H9 (cell line): ENCODE results near the gene SRCAP. TPM values are rescaled to one million over a fixed set of nuclear protein-coding genes. Genes with fewer than 3 reads are reported as not detected.

Source experiments
- DNase-seq: peaks from one replicate; pipeline ENCODE4 v3.0.0-alpha.2; 2017
- H2AFZ ChIP-seq: one replicate; pipeline ENCODE4 v1.6.1; 2013; ENCODE audit warnings: mild to moderate bottlenecking, low read length, control low read depth, moderate library complexity
- H2AK5ac ChIP-seq: 2 replicates; pipeline ENCODE4 v1.6.1; 2013; ENCODE audit warnings: low read length, control low read depth, mixed read lengths; ENCODE audit not compliant: insufficient read length
- H2BK120ac ChIP-seq: one replicate; pipeline ENCODE4 v1.6.1; 2013; ENCODE audit warnings: low read depth, mild to moderate bottlenecking, low read length, control low read depth, inconsistent platforms; ENCODE audit not compliant: poor library complexity, severe bottlenecking
- H2BK12ac ChIP-seq: 2 replicates; pipeline ENCODE4 v1.6.1; 2013; ENCODE audit warnings: low read length, control low read depth, mixed read lengths, low read depth; ENCODE audit not compliant: insufficient read length
- H2BK15ac ChIP-seq: 2 replicates; pipeline ENCODE4 v1.6.1; 2013; ENCODE audit warnings: low read depth, low read length, control low read depth
- H2BK20ac ChIP-seq: one replicate; pipeline ENCODE4 v1.6.1; 2013; ENCODE audit warnings: low read depth, mild to moderate bottlenecking, low read length, control low read depth, inconsistent platforms; ENCODE audit not compliant: poor library complexity, severe bottlenecking
- H2BK5ac ChIP-seq: 2 replicates; pipeline ENCODE4 v1.6.1; 2013; ENCODE audit warnings: low read length, control low read depth, mixed read lengths; ENCODE audit not compliant: insufficient read length
- H3K14ac ChIP-seq: 2 replicates; pipeline ENCODE4 v1.6.1; 2013; ENCODE audit warnings: low read length, control low read depth; ENCODE audit not compliant: insufficient read depth
- H3K18ac ChIP-seq: 2 replicates; pipeline ENCODE4 v1.6.1; 2013; ENCODE audit warnings: low read depth, mild to moderate bottlenecking, mixed read lengths, low read length, control low read depth; ENCODE audit not compliant: insufficient read length
- H3K23ac ChIP-seq: 2 replicates; pipeline ENCODE4 v1.6.1; 2013; ENCODE audit warnings: low read length, control low read depth, mixed read lengths, low read depth; ENCODE audit not compliant: insufficient read length
- H3K23me2 ChIP-seq: 2 replicates; pipeline ENCODE4 v1.6.1; 2013; ENCODE audit warnings: low read depth, mild to moderate bottlenecking, mixed read lengths, low read length, control low read depth; ENCODE audit not compliant: insufficient read length, poor library complexity, severe bottlenecking
- H3K27ac ChIP-seq: 2 replicates; pipeline ENCODE4 v1.5.1; 2013; ENCODE audit warnings: low read length, control low read depth, mixed read lengths, low read depth; ENCODE audit not compliant: insufficient read length
- H3K27me3 ChIP-seq: 2 replicates; pipeline ENCODE4 v1.6.1; 2013; ENCODE audit warnings: low read length, control low read depth, inconsistent platforms; ENCODE audit not compliant: insufficient read depth
- H3K4ac ChIP-seq: 2 replicates; pipeline ENCODE4 v1.6.1; 2013; ENCODE audit warnings: low read depth, mild to moderate bottlenecking, control low read depth, inconsistent platforms, low read length, moderate library complexity
- H3K4me1 ChIP-seq: 2 replicates; pipeline ENCODE4 v1.6.1; 2013; ENCODE audit warnings: low read length, control low read depth, inconsistent platforms; ENCODE audit not compliant: insufficient read depth
- H3K4me2 ChIP-seq: 2 replicates; pipeline ENCODE4 v1.6.1; 2013; ENCODE audit warnings: low read length, control low read depth, mixed read lengths; ENCODE audit not compliant: insufficient read length, insufficient read depth
- H3K56ac ChIP-seq: 2 replicates; pipeline ENCODE4 v1.6.1; 2013; ENCODE audit warnings: low read depth, mild to moderate bottlenecking, mixed read lengths, low read length, control low read depth; ENCODE audit not compliant: insufficient read length
- H3K79me1 ChIP-seq: 2 replicates; pipeline ENCODE4 v1.6.1; 2013; ENCODE audit warnings: low read depth, mild to moderate bottlenecking, moderate library complexity, low read length, control low read depth, inconsistent platforms; ENCODE audit not compliant: insufficient read depth, poor library complexity, severe bottlenecking
- H3K79me2 ChIP-seq: 2 replicates; pipeline ENCODE4 v1.6.1; 2013; ENCODE audit warnings: low read length, control low read depth, inconsistent platforms; ENCODE audit not compliant: insufficient read depth
- H3K9ac ChIP-seq: 2 replicates; pipeline ENCODE4 v1.6.1; 2013; ENCODE audit warnings: low read length, control low read depth, mixed read lengths; ENCODE audit not compliant: insufficient read length; ENCODE audit errors: extremely low read depth
- H3K9me3 ChIP-seq: one replicate; pipeline ENCODE4 v1.6.1; 2013; ENCODE audit warnings: low read depth, low read length, inconsistent platforms; ENCODE audit not compliant: control insufficient read depth
- H3T11ph ChIP-seq: one replicate; pipeline ENCODE4 v1.6.1; 2013; ENCODE audit warnings: mild to moderate bottlenecking, low read length, control low read depth, inconsistent platforms
- H4K20me1 ChIP-seq: one replicate; pipeline ENCODE4 v1.6.1; 2013; ENCODE audit not compliant: control insufficient read depth, insufficient read length, insufficient read depth
- H4K5ac ChIP-seq: 2 replicates; pipeline ENCODE4 v1.6.1; 2013; ENCODE audit warnings: low read depth, mild to moderate bottlenecking, mixed read lengths, low read length, control low read depth; ENCODE audit not compliant: insufficient read length
- H4K8ac ChIP-seq: replicated peaks from 2 replicates; pipeline ENCODE4 v1.6.1; 2013; ENCODE audit warnings: low read length, control low read depth, mixed read lengths, low read depth; ENCODE audit not compliant: insufficient read length
- H4K91ac ChIP-seq: 2 replicates; pipeline ENCODE4 v1.6.1; 2013; ENCODE audit warnings: low read depth, mild to moderate bottlenecking, moderate library complexity, mixed read lengths, low read length, control low read depth; ENCODE audit not compliant: insufficient read length
- H3K27ac Mint-ChIP-seq, 3 experiments: 2 replicates in 2 of 3; 3 replicates in 1 of 3; pipeline ENCODE4 v1.8.0; 2020 to 2021; ENCODE audit warnings: mixed read lengths in 3 of 3, mild to moderate bottlenecking in 1 of 3, moderate library complexity in 1 of 3
- H3K27me3 Mint-ChIP-seq: 2 replicates; pipeline ENCODE4 v1.8.0; 2021; ENCODE audit warnings: low read depth, mild to moderate bottlenecking, moderate library complexity, mixed read lengths
- H3K36me3 Mint-ChIP-seq, 3 experiments: 2 replicates in 2 of 3; 3 replicates in 1 of 3; pipeline ENCODE4 v1.8.0; 2020 to 2021; ENCODE audit warnings: low read depth in 3 of 3, mixed read lengths in 3 of 3; ENCODE audit not compliant: insufficient read depth in 1 of 3
- H3K4me1 Mint-ChIP-seq, 2 experiments: 2 replicates each; pipeline ENCODE4 v1.8.0; 2020; ENCODE audit warnings: mixed read lengths in 2 of 2
- H3K4me3 Mint-ChIP-seq, 2 experiments: 2 replicates in 1 of 2; 3 replicates in 1 of 2; pipeline ENCODE4 v1.8.0; 2020 to 2021; ENCODE audit warnings: mild to moderate bottlenecking in 2 of 2, mixed read lengths in 2 of 2, moderate library complexity in 1 of 2
- H3K9me3 Mint-ChIP-seq, 2 experiments: 2 replicates in 1 of 2; 3 replicates in 1 of 2; pipeline ENCODE4 v1.8.0; 2020; ENCODE audit warnings: mild to moderate bottlenecking in 2 of 2, mixed read lengths in 2 of 2, moderate library complexity in 1 of 2
- WGBS: extraction: QIAGEN DNeasy Blood & Tissue Kit; methylation state at CpG from one replicate; pipeline ENCODE4 v1.1.7; 2013; ENCODE audit warnings: missing lambda C conversion rate, low lambda C conversion rate, mixed read lengths; ENCODE audit not compliant: insufficient read length; ENCODE audit errors: extremely low coverage; 5-methylcytosine and 5-hydroxymethylcytosine counted together
- total RNA-seq: library from RNA; stranded (reverse); gene quantifications from 2 replicates; pipeline ENCODE4 v1.2.1, GENCODE V29; 2021
- TF ChIP-seq, protein P1 (sequence below): fragments of 200-600 bp; sonication (generic); conservative IDR thresholded peaks from 3 replicates; pipeline ENCODE4 v1.8.0; 2021; ENCODE audit warnings: antibody characterized with exemption, mild to moderate bottlenecking

SRCAP gene
- total RNA-seq, 1 experiment from 2014 or later, result 63.1 TPM

DNA sequence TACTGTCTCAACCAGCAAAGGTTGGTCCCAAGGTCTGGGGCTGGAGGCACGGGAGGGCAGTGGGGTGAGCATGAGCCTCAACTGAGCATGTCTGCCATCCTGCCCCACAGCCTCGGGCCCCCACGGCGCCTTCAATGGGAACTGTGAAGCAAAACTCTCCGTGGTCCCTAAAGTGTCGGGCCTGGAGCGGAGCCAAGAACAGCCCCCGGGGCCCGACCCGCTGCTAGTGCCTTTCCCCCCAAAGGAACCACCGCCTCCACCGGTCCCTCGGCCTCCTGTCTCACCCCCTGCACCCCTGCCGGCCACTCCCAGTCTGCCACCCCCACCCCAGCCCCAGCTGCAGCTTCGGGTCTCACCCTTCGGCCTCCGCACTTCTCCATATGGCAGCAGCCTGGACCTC, 36.5 kb upstream of the SRCAP start:
- Mint-ChIP-seq H3K27me3 (peaks cover 71% of the 10 kb centered on the region), H3K9me3 (no peaks in the 10 kb centered on the region), H3K27ac (no peak overlapping the region), H3K36me3 (peaks cover 20 to 59% (median 53%) of the 10 kb centered on the region in 3 experiments), H3K4me1 (peaks cover 1 to 8% of the 10 kb centered on the region in 2 experiments), H3K4me3 (no peak overlapping the region)
- Histone ChIP-seq H3K4me1 (no peaks in the 10 kb centered on the region), H2AK5ac (no peak overlapping the region), H3K27me3 (peaks cover 15% of the 10 kb centered on the region; the same call in 1 of the 2 replicates), H3K9me3 (no peaks in the 10 kb centered on the region), H3K4me2 (no peak overlapping the region), H2BK20ac (no peak overlapping the region), H3K79me2 (no peaks in the 10 kb centered on the region), H3K4ac (no peak overlapping the region), H4K8ac (no peak overlapping the region), H3K79me1 (no peaks in the 10 kb centered on the region), H3K14ac (no peak overlapping the region), H3T11ph (no peak overlapping the region), H2BK12ac (no peak overlapping the region), H3K56ac (no peak overlapping the region), H2BK5ac (no peak overlapping the region), H2AFZ (no peak overlapping the region), H3K27ac (no peak overlapping the region), H4K91ac (no peak overlapping the region), H3K23ac (no peak overlapping the region), H2BK120ac (no peak overlapping the region), H3K23me2 (no peaks in the 10 kb centered on the region), H4K20me1 (no peaks in the 10 kb centered on the region), H2BK15ac (no peak overlapping the region), H3K18ac (no peak overlapping the region), H3K9ac (no peak overlapping the region), H4K5ac (no peak overlapping the region)
- TF ChIP-seq, protein P1, sequence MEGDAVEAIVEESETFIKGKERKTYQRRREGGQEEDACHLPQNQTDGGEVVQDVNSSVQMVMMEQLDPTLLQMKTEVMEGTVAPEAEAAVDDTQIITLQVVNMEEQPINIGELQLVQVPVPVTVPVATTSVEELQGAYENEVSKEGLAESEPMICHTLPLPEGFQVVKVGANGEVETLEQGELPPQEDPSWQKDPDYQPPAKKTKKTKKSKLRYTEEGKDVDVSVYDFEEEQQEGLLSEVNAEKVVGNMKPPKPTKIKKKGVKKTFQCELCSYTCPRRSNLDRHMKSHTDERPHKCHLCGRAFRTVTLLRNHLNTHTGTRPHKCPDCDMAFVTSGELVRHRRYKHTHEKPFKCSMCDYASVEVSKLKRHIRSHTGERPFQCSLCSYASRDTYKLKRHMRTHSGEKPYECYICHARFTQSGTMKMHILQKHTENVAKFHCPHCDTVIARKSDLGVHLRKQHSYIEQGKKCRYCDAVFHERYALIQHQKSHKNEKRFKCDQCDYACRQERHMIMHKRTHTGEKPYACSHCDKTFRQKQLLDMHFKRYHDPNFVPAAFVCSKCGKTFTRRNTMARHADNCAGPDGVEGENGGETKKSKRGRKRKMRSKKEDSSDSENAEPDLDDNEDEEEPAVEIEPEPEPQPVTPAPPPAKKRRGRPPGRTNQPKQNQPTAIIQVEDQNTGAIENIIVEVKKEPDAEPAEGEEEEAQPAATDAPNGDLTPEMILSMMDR, result no peak
- no CpG with 5 or more reads among the region's 17 CpGs for WGBS
- no peak for DNase-seq
